ENCODE results near the gene P2RY11.

Gene P2RY11

DNA sequence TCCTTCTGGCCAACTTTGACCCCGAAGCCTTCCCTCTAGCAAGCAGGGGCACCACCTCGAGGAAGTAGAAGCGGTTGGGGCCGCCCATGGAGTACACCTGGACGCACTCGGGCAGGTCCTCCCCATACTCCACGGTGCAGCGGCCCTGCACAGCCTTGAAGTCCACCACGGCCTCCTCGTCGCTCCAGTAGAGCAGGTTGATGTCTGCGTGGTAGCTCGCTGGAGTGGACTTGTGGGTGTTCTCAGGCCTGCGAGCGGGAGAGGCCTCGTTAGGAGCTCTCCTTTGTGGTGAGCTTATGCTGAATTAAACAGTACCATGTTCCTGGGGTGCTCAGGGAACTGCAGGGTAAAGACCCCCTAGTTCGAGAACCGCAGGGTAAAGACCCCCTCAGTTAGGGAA is 30.5 kb downstream of the P2RY11 start:
- DNase-seq, result no peak

DNA sequence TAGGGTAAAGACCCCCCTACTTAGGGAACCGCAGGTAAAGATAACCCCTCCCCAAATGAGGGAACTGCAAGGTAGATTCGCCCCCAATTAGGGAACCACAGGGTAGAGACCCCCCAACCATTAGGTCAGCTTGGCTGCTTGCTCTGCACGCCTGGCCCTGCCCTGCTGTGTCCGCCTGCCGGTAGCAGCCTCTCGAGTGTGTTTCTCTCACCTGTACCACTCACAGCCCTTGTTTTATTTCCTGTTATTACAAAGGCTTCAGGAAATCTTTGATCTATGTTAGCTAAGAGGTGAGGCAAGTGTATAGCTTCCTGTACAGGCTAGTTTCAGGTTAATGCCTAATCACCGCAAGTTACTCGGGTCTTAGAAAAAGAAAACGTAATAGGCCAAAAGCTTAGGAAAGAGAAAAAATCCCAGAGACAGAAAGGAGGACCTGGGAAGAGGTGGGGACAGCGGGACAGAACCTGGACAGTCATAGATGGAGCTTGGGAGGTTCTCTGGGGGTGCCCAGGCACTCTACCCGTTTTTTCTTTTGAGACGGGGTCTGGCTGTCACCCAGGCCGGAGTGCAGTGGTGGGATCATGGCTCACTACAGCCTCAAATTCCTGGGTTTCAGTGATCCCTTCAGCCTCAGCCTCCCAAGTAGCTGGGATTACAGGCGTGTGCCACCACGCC is 31.3 kb downstream of the P2RY11 start:
- DNase-seq, result no peak

DNA sequence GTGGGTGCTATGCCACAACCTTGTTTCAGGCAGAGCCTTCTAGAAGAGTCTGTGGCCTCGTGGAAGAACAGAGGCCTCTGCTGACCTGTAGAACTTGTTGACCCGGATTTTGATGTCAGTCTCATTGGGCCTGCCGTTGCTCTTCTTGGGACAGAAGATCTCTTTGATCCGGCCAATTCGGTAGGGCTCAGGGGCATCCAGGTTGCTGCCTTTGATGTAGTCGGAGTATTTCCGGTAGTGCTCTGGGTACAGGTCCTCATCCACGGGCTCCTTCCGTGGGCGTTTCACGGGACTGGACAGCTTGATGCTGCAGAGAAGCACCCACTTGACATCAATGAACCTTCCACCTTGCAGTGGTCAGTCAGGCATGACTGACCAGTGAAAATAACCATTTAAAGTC is 32.2 kb downstream of the P2RY11 start:
- no peak for DNase-seq

DNA sequence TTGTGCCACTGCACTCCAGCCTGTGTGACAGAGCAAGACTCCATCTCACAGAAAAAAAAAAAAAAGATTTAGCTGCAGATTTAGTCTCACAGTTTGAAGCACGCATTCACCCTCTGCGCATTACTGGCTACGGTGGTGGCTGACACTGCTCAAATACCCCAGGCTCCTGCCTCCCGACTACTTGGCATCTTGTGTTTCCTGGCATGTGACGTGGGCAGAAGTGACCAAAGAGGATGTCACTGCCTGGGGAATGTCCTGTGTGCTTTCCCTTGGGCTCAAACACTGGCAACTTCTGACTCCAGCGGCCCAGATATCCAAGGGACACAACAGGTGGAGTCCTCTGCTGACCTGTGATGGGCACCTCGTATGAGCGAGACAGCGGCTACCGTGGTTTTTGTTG is 32.9 kb downstream of the P2RY11 start:
- no peak for DNase-seq

DNA sequence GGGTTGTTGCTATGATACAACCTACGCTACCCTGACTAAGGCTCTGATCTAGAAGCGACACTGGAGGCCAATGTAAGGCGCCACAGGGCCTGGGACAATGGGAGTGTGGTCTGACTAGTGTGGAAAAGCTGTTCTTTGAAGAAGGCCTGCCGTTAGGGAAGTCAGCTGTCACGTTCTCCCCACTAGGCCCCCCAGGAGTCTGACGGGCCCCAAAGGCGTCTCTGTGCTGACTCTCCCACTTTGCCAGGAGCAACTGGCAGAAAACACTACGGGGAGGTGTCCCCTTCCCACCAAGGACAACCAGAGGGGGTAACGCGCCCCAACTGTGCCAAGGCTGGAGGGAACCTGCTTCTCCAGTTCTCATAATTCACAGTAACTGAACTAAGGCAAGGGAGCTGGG is 33.5 kb downstream of the P2RY11 start:
- no peak for DNase-seq

DNA sequence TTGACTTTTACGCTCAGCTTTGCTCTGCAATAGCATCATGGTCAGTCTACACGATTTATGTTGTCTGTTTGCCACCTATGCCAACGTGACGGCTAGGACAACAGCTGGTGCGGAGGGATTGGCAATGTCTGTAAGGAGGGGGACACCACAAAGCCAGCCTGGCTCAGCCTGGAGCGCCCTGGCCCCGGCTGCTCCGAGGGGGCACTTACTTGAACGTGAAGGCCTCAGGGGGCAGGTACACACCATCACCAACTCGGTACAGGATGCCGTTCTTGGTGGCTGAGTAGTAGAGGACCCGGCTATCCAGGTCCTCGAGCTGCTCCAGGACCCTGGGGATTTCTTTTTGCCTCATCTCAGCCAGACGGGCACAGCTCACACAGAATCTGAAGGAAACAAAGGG is 34.6 kb downstream of the P2RY11 start:
- no peak for DNase-seq

DNA sequence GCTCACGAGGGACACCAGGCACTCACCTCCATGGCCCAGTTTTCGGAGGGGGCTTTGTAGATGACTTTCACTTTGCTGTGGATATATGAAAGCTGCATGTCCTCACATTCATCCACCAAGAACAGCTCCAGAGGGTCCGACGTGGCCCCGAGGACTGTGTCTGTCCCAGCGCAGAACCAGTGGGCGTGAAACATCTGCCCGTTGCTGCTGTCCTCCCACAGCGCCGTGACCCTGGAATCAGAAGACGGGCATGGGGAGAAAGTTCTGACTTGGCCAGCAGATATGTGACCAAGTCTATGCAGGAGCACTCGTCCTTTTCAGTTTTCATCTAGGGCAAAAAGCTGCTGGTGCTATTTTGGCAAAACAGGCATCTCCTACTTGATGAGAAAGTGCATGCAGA is 37.9 kb downstream of the P2RY11 start:
- no peak for DNase-seq

DNA sequence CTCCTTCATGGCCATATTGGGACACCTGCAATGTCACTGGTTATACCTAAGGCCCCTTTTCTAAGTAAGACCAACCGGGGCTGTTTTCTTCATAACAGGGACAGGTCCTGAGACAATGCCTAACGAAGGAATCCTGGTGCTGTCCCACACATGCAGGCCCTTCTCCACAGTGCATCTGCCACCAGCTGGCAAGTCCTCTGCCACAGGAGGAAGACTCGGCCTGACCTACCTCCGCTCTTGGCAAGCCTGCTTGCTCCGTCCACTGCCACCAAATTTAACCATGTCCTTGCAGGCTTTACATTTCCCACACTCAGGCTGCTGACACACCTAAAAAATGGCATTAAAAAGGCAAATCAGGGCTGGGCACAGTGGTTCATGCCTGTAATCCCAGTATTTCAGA is 40.0 kb downstream of the P2RY11 start:
- DNase-seq, result no peak

DNA sequence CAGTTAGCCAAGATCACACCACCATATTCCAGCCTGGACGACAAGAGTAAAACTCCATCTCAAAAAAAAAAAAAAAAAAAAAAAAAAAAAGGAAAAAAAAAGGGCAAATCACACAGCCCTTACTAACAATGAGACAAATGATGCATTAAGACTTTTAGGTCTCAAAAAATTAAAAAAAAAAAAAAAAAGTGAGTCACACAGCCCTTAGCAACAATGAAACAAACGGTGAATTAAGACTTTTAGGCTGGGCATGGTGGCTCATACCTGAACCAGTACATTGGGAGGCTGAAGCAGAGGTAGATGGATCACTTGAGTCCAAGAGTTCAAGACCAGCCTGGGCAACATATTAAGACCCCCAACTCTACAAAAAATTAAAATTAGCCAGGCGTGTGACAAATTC is 40.6 kb downstream of the P2RY11 start:
- DNase-seq, result no peak

DNA sequence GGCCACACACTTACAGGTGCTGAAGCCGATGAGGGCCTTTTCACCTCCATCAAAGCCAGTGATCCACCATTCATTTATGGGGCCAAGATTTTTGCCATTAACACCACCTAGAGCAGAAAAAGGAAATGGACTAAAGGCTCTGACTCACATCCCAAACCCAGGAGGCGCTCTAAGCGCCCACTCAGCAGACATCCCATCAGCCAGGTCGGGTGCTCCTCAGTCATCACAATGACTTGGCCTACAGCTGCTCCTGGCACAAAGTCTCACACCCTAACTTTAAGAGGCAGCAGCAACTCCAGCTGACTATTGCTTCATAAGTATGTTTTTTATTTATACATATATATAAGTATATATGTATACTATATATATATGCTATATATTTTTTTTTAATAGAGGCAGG is 44.3 kb downstream of the P2RY11 start:
- DNase-seq, result no peak

DNA sequence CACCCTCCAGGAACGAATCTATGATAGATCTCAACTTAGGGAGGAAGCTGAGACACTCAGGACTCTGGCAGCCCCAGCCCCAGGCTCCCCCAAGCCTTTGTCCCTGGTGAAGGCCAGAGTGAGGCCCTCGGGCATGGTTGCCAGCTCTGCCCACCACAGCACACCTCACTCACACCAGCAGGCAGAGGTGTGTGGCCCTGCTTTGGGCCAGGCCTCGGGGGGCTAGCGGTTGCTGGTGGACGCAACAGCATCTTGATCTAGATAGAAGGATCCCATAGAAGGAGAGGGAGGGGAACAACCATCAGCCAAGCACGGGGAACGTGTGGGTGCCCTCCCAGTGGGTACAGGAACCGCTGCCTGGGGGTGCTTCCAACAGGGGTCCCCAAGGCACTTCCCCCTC is 46.6 kb downstream of the P2RY11 start:
- no peak for DNase-seq

DNA sequence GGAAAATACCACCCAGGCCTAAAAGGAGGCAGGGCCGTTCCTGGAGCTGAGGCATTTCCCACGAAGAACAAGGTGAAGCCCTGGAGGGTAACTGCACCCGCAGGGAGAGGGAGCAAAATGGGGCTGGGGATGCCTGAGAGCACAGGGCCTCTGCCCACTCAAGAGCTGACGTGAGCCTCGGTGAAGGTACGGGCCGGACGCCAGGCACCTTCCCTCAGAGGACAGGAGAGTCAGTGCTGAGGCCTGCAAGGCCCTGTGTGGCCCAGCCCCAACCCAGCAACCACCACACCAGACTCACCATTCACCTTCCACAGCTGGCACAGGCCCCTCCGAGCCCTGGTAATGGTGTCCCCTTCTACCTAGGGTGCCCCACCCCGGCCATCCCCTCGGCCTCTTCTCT is 47.0 kb downstream of the P2RY11 start:
- DNase-seq, result no peak

DNA sequence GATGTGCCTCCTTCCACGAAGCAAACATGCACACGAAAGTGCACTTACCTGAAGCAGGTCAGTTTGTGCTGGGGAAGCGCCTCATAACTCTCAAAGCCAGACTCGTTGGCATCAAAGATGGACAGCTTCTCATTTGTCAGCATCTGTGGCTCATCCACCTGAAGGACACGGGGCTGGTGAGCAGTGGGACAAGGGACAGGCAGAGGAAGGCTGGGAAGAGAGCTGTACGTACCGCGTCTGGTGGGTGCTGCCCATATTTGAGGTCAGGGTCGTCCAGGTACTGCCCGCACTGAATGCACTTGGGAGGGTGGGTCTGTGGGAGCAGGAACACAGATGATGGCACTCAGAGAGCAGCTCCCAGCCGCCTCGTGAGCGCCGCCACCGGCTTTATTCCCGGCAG is 48.1 kb downstream of the P2RY11 start:
- no peak for DNase-seq

DNA sequence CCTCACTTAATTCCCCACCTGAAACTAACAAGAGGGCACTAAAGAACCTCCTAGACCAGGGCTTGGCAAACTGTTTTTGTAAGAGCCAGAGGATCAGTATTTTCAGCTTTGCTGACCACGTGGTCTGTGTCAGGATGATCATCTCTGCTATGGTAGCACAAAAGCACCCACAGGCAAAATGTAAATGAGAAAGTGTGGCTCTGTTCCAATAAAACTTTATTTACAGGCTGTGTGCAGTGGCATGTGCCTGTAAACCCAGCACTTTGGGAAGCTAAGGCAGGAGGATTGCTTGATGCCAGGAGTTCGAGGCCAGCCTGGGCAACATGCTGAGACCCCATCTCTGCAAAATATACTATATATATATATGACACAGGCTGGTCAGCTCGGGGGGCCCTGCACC is 52.0 kb downstream of the P2RY11 start:
- no peak for DNase-seq
